ENCODE data around the gene ZDHHC4. TPM values are rescaled to one million over a fixed set of nuclear protein-coding genes. Genes with fewer than 3 reads are reported as not detected.

Gene ZDHHC4
- total and polyA plus RNA-seq, 9 of the 15 experiments (the other 6 are each of a cell fraction or from before 2014, with no cell fraction given): 33.4 to 106 (median 58.3) TPM

DNA sequence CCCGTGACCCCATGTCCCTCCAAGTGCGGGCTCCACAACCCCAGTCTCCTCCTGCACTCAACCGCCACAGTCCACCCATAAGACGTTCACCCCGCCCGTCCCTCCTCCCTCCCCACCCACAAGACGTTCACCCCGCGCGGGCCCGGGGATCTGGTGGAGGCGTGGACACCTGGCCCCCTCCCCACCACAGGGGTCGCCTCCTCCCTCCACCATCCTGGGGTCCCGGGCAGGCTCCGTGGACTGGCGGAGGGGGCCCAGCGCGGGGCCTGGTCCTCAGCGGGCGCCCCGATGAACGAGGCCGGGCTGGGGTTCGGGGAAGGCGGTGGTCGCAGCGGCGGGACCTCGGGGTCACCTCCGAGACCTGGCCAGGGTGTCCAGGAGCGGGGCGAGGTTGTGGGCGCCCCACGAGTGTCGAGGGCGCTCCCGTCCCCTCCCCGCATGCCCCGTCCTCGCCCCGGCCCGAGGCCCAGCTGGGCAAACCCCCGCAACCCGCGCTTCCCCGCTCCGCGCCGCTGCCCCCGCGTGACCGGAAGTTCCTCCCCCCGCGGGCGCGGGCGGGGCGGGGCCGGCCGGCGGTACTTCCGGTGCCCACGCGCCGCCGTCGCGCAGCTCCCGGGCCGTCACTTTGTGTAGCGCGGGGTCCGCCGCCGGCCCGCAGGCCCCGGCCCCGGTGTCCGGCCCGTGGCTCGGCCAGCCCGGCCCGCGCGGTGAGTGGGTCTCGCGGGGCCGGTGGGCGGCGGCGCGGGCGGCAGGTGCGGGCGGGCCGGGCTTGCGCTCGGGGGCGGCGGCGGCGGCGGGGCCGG lies 59.7 kb downstream of the ZDHHC4 start, which contains the start of gene ZNF316:
Gene ZNF316, plus strand, starts transcription at position 578 of the 803 bp plus-strand sequence. CDS start 5,092 bp downstream, outside the sequence.
- Histone ChIP-seq H4K20me1 (replicated peaks; ENCODE audit: control insufficient read depth, insufficient read depth, low read length) (no peaks in the 10 kb centered on the region), H3K27me3 (ENCODE audit: control insufficient read depth in 2 of 2, insufficient read depth in 2 of 2, low read length in 2 of 2) (no peaks in the 10 kb centered on the region; a peak in 1 of 5 replicates), H3K4me2 (ENCODE audit: insufficient read depth, low read length) (peak within 1 kb of the TSS; percentile 91), H3K9me3 (replicated peaks; ENCODE audit: control insufficient read depth, insufficient read depth, low read depth, low read length) (peaks cover 6% of the 10 kb centered on the region; the same call in 1 of the 2 replicates), H3K9me1 (ENCODE audit: control insufficient read depth, insufficient read depth, low read length) (no peaks in the 10 kb centered on the region), H3K36me3 (ENCODE audit: control insufficient read depth, insufficient read depth, low read length) (peaks cover 31% of the 10 kb centered on the region), H2AFZ (ENCODE audit: low read depth, low read length) (peak within 1 kb of the TSS; percentile 87), H3K4me3 (peak within 1 kb of the TSS; percentile 76), H3K27ac (ENCODE audit: extremely low read depth, low read depth, low read length) (peak within 1 kb of the TSS; percentile 84), H3K4me1 (replicated peaks in 1 of 2; ENCODE audit: control insufficient read depth in 2 of 2, insufficient read depth in 2 of 2, low read length in 2 of 2) (peaks cover 19 to 51% of the 10 kb centered on the region in 2 experiments; a peak in 4 of 5 replicates), H3K9ac (ENCODE audit: insufficient read depth in 1 of 2, low read depth in 2 of 2, low read length in 2 of 2) (peak within 1 kb of the TSS; percentile 88 to 94), H3K79me2 (ENCODE audit: control insufficient read depth, insufficient read depth, low read length) (peaks cover 56% of the 10 kb centered on the region)
- intact Hi-C loops (cut with micrococcal nuclease): no loop called here
- DNase-seq (ENCODE audit: extremely low read depth in 1 of 4, low spot score in 3 of 4) (peak; percentile 71 to 90 (median 88)), FAIRE-seq (no peak), ATAC-seq (peak; percentile 32)
- 4% methylated on average over 26 of the region's 104 CpGs for WGBS (ENCODE audit: insufficient coverage, low coverage, missing lambda C conversion rate)
- in situ Hi-C loops (cut with MboI): no loop called here
- BruUV-seq (replicated peaks): no TSS peak
- CTCF ChIA-PET (ENCODE audit: low intra/inter-chr PET ratio): no interaction called here
- POLR2A ChIA-PET: no interaction called here
- TF ChIP-seq ZNF668 (CRISPR knock-in tag; IDR thresholded peaks at IDR 0.05) (no peak), HMGXB4 (CRISPR knock-in tag; IDR thresholded peaks at IDR 0.05) (0 out of 2 replicates have a peak, but pooled peaks have one; percentile 24), KHSRP (IDR thresholded peaks at IDR 0.05) (no peak), TCF7 (IDR thresholded peaks at IDR 0.05; ENCODE audit: borderline replicate concordance) (no peak), TFAP4 (CRISPR knock-in tag; IDR thresholded peaks at IDR 0.05; ENCODE audit: borderline replicate concordance) (peak; percentile 84), VEZF1 (CRISPR knock-in tag; IDR thresholded peaks at IDR 0.05) (peak; percentile 100), CBFB (CRISPR knock-in tag; IDR thresholded peaks at IDR 0.05) (no peak), TARDBP (IDR thresholded peaks at IDR 0.05) (peak; percentile 48; the same call in 1 of the 2 replicates), RREB1 (CRISPR knock-in tag; IDR thresholded peaks at IDR 0.05) (0 out of 2 replicates have a peak, but pooled peaks have one; percentile 23)
- TF ChIP-seq, protein P1, sequence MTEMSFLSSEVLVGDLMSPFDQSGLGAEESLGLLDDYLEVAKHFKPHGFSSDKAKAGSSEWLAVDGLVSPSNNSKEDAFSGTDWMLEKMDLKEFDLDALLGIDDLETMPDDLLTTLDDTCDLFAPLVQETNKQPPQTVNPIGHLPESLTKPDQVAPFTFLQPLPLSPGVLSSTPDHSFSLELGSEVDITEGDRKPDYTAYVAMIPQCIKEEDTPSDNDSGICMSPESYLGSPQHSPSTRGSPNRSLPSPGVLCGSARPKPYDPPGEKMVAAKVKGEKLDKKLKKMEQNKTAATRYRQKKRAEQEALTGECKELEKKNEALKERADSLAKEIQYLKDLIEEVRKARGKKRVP (CRISPR knock-in tag; IDR thresholded peaks at IDR 0.05): peak; percentile 21; the same call in 1 of the 2 replicates
